OCI-LY3 (cell line): Measurements from ENCODE around the gene SLC28A2.

ENCODE experiments used
- EZH2phosphoT487 ChIP-seq: fragments of 200-600 bp; shearing (Covaris generic); IDR thresholded peaks from 2 replicates; pipeline ENCODE4 v1.6.1; 2018; ENCODE audit warnings: antibody characterized with exemption, mixed run types, low read depth
- TF ChIP-seq, protein P1 (sequence below): fragments of 200-600, 300-600 bp; sonication (generic); IDR thresholded peaks from 2 replicates; pipeline ENCODE4 v1.5.1; 2014; ENCODE audit warnings: antibody characterized with exemption, low read length, low read depth

GRCh38 chr15:45231132-45231531 lies 20.9 kb upstream of the SLC28A2 start:
- TF ChIP-seq, protein P1, sequence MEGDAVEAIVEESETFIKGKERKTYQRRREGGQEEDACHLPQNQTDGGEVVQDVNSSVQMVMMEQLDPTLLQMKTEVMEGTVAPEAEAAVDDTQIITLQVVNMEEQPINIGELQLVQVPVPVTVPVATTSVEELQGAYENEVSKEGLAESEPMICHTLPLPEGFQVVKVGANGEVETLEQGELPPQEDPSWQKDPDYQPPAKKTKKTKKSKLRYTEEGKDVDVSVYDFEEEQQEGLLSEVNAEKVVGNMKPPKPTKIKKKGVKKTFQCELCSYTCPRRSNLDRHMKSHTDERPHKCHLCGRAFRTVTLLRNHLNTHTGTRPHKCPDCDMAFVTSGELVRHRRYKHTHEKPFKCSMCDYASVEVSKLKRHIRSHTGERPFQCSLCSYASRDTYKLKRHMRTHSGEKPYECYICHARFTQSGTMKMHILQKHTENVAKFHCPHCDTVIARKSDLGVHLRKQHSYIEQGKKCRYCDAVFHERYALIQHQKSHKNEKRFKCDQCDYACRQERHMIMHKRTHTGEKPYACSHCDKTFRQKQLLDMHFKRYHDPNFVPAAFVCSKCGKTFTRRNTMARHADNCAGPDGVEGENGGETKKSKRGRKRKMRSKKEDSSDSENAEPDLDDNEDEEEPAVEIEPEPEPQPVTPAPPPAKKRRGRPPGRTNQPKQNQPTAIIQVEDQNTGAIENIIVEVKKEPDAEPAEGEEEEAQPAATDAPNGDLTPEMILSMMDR: no peak
- no peak for TF ChIP-seq EZH2phosphoT487
